GM23338 (cell line): ENCODE data around the gene QKI. TPM values are rescaled to one million over a fixed set of nuclear protein-coding genes. Genes with fewer than 3 reads are reported as not detected.

ENCODE experiments used
- ATAC-seq: fragments of 200-7000 bp; cut with Tn5 transposase; 3 replicates; pipeline ENCODE4 v1.9.1; 2020
- DNase-seq: peaks from one replicate; pipeline ENCODE4 v3.0.0-alpha.2; 2015; ENCODE audit warnings: low spot score
- H2AFZ ChIP-seq: fragments of 200-600 bp; sonication (generic); 2 replicates; pipeline ENCODE4 v1.8.0; 2016; ENCODE audit warnings: antibody characterized with exemption, mild to moderate bottlenecking, moderate library complexity
- H3F3A ChIP-seq: fragments of 200-600 bp; sonication (generic); replicated peaks from 2 replicates; pipeline ENCODE4 v1.8.0; 2017; ENCODE audit warnings: antibody characterized with exemption, mixed run types, low read depth
- H3K27ac ChIP-seq: fragments of 200-600 bp; sonication (generic); 2 replicates; pipeline ENCODE4 v1.6.1; 2016; ENCODE audit warnings: low read depth
- H3K27me3 ChIP-seq: fragments of 200-600 bp; sonication (generic); 2 replicates; pipeline ENCODE4 v1.8.0; 2016; ENCODE audit warnings: mild to moderate bottlenecking, mixed run types, moderate library complexity; ENCODE audit not compliant: insufficient read depth
- H3K36me3 ChIP-seq: fragments of 200-600 bp; sonication (generic); 2 replicates; pipeline ENCODE4 v1.8.0; 2016; ENCODE audit warnings: mild to moderate bottlenecking; ENCODE audit not compliant: insufficient read depth
- H3K4me1 ChIP-seq: fragments of 200-600 bp; sonication (generic); 2 replicates; pipeline ENCODE4 v1.8.0; 2016; ENCODE audit warnings: mild to moderate bottlenecking, moderate library complexity; ENCODE audit not compliant: insufficient read depth
- H3K4me2 ChIP-seq: fragments of 200-600 bp; sonication (generic); 2 replicates; pipeline ENCODE4 v1.7.1; 2017; ENCODE audit warnings: mixed run types
- H3K4me3 ChIP-seq: fragments of 200-600 bp; sonication (generic); 2 replicates; pipeline ENCODE4 v1.6.1; 2016; ENCODE audit warnings: mixed run types
- H3K79me2 ChIP-seq: fragments of 200-600 bp; sonication (generic); replicated peaks from 2 replicates; pipeline ENCODE4 v1.8.0; 2017; ENCODE audit warnings: mild to moderate bottlenecking; ENCODE audit not compliant: insufficient read depth
- H3K9me2 ChIP-seq: fragments of 200-600 bp; sonication (generic); 2 replicates; pipeline ENCODE4 v1.8.0; 2017; ENCODE audit not compliant: insufficient read depth
- H4K20me1 ChIP-seq: fragments of 200-600 bp; sonication (generic); replicated peaks from 2 replicates; pipeline ENCODE4 v1.8.0; 2017; ENCODE audit warnings: mild to moderate bottlenecking; ENCODE audit not compliant: insufficient read depth
- H3K27ac Mint-ChIP-seq: 2 replicates; pipeline ENCODE4 v1.8.0; 2020; ENCODE audit warnings: inconsistent platforms, mild to moderate bottlenecking, moderate library complexity, mixed read lengths
- H3K27me3 Mint-ChIP-seq: 3 replicates; pipeline ENCODE4 v1.8.0; 2022; ENCODE audit warnings: low read depth, mild to moderate bottlenecking, moderate library complexity, mixed read lengths, inconsistent platforms; ENCODE audit not compliant: insufficient read depth, poor library complexity
- H3K36me3 Mint-ChIP-seq: 3 replicates; pipeline ENCODE4 v1.8.0; 2021; ENCODE audit warnings: low read depth, mild to moderate bottlenecking, inconsistent platforms, moderate library complexity, mixed read lengths
- H3K4me1 Mint-ChIP-seq: 3 replicates; pipeline ENCODE4 v1.8.0; 2020; ENCODE audit warnings: mild to moderate bottlenecking, inconsistent platforms, mixed read lengths
- H3K4me3 Mint-ChIP-seq: 3 replicates; pipeline ENCODE4 v1.8.0; 2021; ENCODE audit warnings: moderate library complexity, mild to moderate bottlenecking, inconsistent platforms, mixed read lengths
- H3K9me3 Mint-ChIP-seq: 3 replicates; pipeline ENCODE4 v1.8.0; 2020; ENCODE audit warnings: moderate library complexity, mild to moderate bottlenecking, inconsistent platforms, mixed read lengths
- CREB1 ChIP-seq: fragments of 250-450 bp; sonication (Bioruptor Pico); IDR thresholded peaks from 2 replicates; pipeline ENCODE4 v1.5.0; 2020; ENCODE audit warnings: low read depth, mild to moderate bottlenecking, moderate library complexity
- EZH2 ChIP-seq: fragments of 200-600 bp; sonication (generic); IDR thresholded peaks from one replicate; pipeline ENCODE4 v1.8.0; 2017; ENCODE audit warnings: antibody characterized with exemption, mild to moderate bottlenecking, low read depth; ENCODE audit not compliant: unreplicated experiment
- EZH2phosphoT487 ChIP-seq: fragments of 200-600 bp; sonication (generic); IDR thresholded peaks from one replicate; pipeline ENCODE4 v1.8.1; 2018; ENCODE audit warnings: antibody characterized with exemption; ENCODE audit not compliant: unreplicated experiment
- JUNB ChIP-seq: IDR thresholded peaks from one replicate; pipeline ENCODE4 v1.6.1; 2016; ENCODE audit warnings: antibody characterized with exemption; ENCODE audit not compliant: unreplicated experiment
- NANOG ChIP-seq: IDR thresholded peaks from 2 replicates; pipeline ENCODE4 v1.6.1; 2016; ENCODE audit warnings: antibody characterized with exemption, borderline replicate concordance
- POLR2AphosphoS5 ChIP-seq: IDR thresholded peaks from 2 replicates; pipeline ENCODE4 v1.6.1; 2016; ENCODE audit warnings: antibody characterized with exemption, low read depth
- ZNF331 ChIP-seq: fragments of 250-450 bp; sonication (Bioruptor Pico); IDR thresholded peaks from 2 replicates; pipeline ENCODE4 v1.5.0; 2020; ENCODE audit warnings: low read depth, mild to moderate bottlenecking, moderate library complexity
- polyA plus RNA-seq: library from polyadenylated mRNA; unstranded; fragments of >200 nt; fragmentation: Nextera tagmentation; extraction: Ambion mirVana; gene quantifications from 2 replicates; pipeline ENCODE4 v1.2.1, GENCODE V29; 2016
- total RNA-seq: library from RNA; depleted of rRNA; stranded (reverse); fragments of >200 nt; shearing (Covaris generic); gene quantifications from 2 replicates; pipeline ENCODE4 v1.2.3, GENCODE V29; 2014
- TF ChIP-seq, protein P1 (sequence below): IDR thresholded peaks from 2 replicates; pipeline ENCODE4 v1.6.1; 2016; ENCODE audit warnings: antibody characterized with exemption
- TF ChIP-seq, protein P2 (sequence below): fragments of 250-450 bp; sonication (Bioruptor Pico); IDR thresholded peaks from 2 replicates; pipeline ENCODE4 v1.5.0; 2020; ENCODE audit warnings: mild to moderate bottlenecking, moderate library complexity

QKI gene
- total and polyA plus RNA-seq, 2 experiments from 2014 or later: 60.8 to 159 TPM

DNA sequence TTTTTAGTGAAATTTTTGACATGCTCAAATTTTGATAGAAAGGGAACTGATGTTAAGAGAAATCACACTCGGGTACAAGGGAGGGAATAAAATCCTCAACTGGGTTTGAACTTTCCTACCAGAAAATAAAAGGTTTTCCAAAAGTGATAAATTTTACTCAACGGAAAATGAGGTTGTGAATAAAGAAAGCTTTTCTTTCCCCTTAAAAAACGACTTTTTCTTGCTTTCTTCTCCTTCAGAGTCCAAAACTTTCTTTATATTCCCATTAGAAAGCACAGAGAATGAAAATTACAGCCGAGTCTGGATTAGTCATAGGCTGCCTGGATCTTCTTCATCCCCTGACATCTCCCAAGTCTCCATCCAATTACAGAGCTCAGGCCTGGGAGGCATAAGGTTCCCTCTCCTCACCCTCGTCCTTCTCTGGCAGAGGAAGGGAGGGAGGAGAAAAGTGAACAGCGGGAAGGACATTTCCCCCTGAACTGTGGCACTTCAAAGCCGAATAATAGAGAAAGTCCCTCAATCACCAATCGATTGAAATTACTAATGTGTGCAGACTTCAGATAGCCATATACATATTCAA lies 28.1 kb upstream of the QKI start (continued):
- TF ChIP-seq, protein P1, sequence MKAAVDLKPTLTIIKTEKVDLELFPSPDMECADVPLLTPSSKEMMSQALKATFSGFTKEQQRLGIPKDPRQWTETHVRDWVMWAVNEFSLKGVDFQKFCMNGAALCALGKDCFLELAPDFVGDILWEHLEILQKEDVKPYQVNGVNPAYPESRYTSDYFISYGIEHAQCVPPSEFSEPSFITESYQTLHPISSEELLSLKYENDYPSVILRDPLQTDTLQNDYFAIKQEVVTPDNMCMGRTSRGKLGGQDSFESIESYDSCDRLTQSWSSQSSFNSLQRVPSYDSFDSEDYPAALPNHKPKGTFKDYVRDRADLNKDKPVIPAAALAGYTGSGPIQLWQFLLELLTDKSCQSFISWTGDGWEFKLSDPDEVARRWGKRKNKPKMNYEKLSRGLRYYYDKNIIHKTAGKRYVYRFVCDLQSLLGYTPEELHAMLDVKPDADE: no peak
- TF ChIP-seq CREB1 (CRISPR knock-in tag) (no peak), EZH2phosphoT487 (no peak)

GRCh38 chr6:163387317-163387716 lies 27.2 kb upstream of the QKI start:
- H3K27me3 Mint-ChIP-seq: peaks cover 4% of the 10 kb centered on the region
- Histone ChIP-seq H3K36me3 (no peaks in the 10 kb centered on the region), H3K4me1 (no peaks in the 10 kb centered on the region), H4K20me1 (no peaks in the 10 kb centered on the region), H3K9me2 (no peaks in the 10 kb centered on the region), H3K27me3 (no peaks in the 10 kb centered on the region), H2AFZ (no peak overlapping the region), H3K79me2 (no peaks in the 10 kb centered on the region), H3K27ac (no peak overlapping the region), H3K4me3 (no peak overlapping the region), H3K4me2 (no peak overlapping the region), H3F3A (no peaks in the 10 kb centered on the region)
- DNase-seq (no peak), ATAC-seq (no peak)
- no peak overlapping the region for H3K4me3 Mint-ChIP-seq
- H3K9me3 Mint-ChIP-seq: no peaks in the 10 kb centered on the region
- peaks cover 7% of the 10 kb centered on the region; the same call in 2 of the 3 replicates for H3K4me1 Mint-ChIP-seq
- no peak overlapping the region for H3K27ac Mint-ChIP-seq
- no peaks in the 10 kb centered on the region for H3K36me3 Mint-ChIP-seq
- TF ChIP-seq, protein P1: no peak
- no peak for TF ChIP-seq ZNF331 (CRISPR knock-in tag)
- TF ChIP-seq POLR2AphosphoS5: no peak
- TF ChIP-seq EZH2: no peak
- TF ChIP-seq NANOG: no peak
- TF ChIP-seq CREB1 (CRISPR knock-in tag): no peak
- TF ChIP-seq EZH2phosphoT487: no peak
- no peak for TF ChIP-seq JUNB
- TF ChIP-seq, protein P2, sequence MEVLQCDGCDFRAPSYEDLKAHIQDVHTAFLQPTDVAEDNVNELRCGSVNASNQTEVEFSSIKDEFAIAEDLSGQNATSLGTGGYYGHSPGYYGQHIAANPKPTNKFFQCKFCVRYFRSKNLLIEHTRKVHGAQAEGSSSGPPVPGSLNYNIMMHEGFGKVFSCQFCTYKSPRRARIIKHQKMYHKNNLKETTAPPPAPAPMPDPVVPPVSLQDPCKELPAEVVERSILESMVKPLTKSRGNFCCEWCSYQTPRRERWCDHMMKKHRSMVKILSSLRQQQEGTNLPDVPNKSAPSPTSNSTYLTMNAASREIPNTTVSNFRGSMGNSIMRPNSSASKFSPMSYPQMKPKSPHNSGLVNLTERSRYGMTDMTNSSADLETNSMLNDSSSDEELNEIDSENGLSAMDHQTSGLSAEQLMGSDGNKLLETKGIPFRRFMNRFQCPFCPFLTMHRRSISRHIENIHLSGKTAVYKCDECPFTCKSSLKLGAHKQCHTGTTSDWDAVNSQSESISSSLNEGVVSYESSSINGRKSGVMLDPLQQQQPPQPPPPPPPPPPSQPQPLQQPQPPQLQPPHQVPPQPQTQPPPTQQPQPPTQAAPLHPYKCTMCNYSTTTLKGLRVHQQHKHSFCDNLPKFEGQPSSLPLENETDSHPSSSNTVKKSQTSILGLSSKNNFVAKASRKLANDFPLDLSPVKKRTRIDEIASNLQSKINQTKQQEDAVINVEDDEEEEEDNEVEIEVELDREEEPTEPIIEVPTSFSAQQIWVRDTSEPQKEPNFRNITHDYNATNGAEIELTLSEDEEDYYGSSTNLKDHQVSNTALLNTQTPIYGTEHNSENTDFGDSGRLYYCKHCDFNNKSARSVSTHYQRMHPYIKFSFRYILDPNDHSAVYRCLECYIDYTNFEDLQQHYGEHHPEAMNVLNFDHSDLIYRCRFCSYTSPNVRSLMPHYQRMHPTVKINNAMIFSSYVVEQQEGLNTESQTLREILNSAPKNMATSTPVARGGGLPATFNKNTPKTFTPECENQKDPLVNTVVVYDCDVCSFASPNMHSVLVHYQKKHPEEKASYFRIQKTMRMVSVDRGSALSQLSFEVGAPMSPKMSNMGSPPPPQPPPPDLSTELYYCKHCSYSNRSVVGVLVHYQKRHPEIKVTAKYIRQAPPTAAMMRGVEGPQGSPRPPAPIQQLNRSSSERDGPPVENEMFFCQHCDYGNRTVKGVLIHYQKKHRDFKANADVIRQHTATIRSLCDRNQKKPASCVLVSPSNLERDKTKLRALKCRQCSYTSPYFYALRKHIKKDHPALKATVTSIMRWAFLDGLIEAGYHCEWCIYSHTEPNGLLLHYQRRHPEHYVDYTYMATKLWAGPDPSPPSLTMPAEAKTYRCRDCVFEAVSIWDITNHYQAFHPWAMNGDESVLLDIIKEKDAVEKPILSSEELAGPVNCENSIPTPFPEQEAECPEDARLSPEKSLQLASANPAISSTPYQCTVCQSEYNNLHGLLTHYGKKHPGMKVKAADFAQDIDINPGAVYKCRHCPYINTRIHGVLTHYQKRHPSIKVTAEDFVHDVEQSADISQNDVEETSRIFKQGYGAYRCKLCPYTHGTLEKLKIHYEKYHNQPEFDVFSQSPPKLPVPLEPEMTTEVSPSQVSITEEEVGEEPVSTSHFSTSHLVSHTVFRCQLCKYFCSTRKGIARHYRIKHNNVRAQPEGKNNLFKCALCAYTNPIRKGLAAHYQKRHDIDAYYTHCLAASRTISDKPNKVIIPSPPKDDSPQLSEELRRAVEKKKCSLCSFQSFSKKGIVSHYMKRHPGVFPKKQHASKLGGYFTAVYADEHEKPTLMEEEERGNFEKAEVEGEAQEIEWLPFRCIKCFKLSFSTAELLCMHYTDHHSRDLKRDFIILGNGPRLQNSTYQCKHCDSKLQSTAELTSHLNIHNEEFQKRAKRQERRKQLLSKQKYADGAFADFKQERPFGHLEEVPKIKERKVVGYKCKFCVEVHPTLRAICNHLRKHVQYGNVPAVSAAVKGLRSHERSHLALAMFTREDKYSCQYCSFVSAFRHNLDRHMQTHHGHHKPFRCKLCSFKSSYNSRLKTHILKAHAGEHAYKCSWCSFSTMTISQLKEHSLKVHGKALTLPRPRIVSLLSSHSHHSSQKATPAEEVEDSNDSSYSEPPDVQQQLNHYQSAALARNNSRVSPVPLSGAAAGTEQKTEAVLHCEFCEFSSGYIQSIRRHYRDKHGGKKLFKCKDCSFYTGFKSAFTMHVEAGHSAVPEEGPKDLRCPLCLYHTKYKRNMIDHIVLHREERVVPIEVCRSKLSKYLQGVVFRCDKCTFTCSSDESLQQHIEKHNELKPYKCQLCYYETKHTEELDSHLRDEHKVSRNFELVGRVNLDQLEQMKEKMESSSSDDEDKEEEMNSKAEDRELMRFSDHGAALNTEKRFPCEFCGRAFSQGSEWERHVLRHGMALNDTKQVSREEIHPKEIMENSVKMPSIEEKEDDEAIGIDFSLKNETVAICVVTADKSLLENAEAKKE (CRISPR knock-in tag): no peak
